Measurements from ENCODE around the gene KRT72. TPM values are rescaled to one million over a fixed set of nuclear protein-coding genes. Genes with fewer than 3 reads are reported as not detected.
A peak's percentile ranks its signal among the peaks of the same experiment; 100 is the strongest.

KRT72 gene
- total RNA-seq, 3 donors from 2014 or later: not detected

- Histone ChIP-seq H3K27ac (peak overlapping the region; percentile 74 to 78), H3K27me3 (no peaks in the 10 kb centered on the region), H3K4me3 (no peak overlapping the region), H3K36me3 (no peaks in the 10 kb centered on the region), H3K9me3 (no peaks in the 10 kb centered on the region), H3K4me1 (no peaks in the 10 kb centered on the region)
- TF ChIP-seq POLR2AphosphoS5 (IDR thresholded peaks at IDR 0.05): no peak
- no peak for DNase-seq (ENCODE audit: low spot score in 2 of 2)
- intact Hi-C loops (cut with DNase I; ENCODE audit: low total_unique reads): loop anchor here (5.0 kb wide), 1 partner anchor 296 kb away; no protein-coding TSS in a partner anchor
Observed at GRCh38 chr12:52581066-52581465, 20.2 kb downstream of the KRT72 start.

- H3K36me3 ChIP-seq: no peaks in the 10 kb centered on the region
- intact Hi-C loops (cut with DNase I; ENCODE audit: low total_unique reads): loop anchor here (5.0 kb wide), 1 partner anchor 297 kb away; no protein-coding TSS in a partner anchor
- H3K9me3 ChIP-seq: no peaks in the 10 kb centered on the region
- no peak for DNase-seq (ENCODE audit: low spot score in 2 of 2)
- TF ChIP-seq POLR2AphosphoS5 (IDR thresholded peaks at IDR 0.05): no peak
- no peak for TF ChIP-seq POLR2A (IDR thresholded peaks at IDR 0.05)
- TF ChIP-seq CTCF (IDR thresholded peaks at IDR 0.05): no peak
- H3K4me1 ChIP-seq: no peaks in the 10 kb centered on the region
- no peaks in the 10 kb centered on the region for H3K27me3 ChIP-seq
- no peak overlapping the region for H3K4me3 ChIP-seq
- peak overlapping the region; percentile 74 to 78 for H3K27ac ChIP-seq
Observed at GRCh38 chr12:52580496-52580895, 20.8 kb downstream of the KRT72 start.

- peak in 1 of 2 donors; percentile 35 for DNase-seq (ENCODE audit: low spot score in 2 of 2)
- H3K27me3 ChIP-seq: no peaks in the 10 kb centered on the region
- intact Hi-C loops (cut with DNase I; ENCODE audit: low total_unique reads): loop anchor here (5.0 kb wide), 1 partner anchor 298 kb away; no protein-coding TSS in a partner anchor
- no peak overlapping the region for H3K4me3 ChIP-seq
- H3K4me1 ChIP-seq: no peaks in the 10 kb centered on the region
- no peaks in the 10 kb centered on the region for H3K9me3 ChIP-seq
- TF ChIP-seq POLR2AphosphoS5 (IDR thresholded peaks at IDR 0.05) (no peak), CTCF (IDR thresholded peaks at IDR 0.05) (no peak), POLR2A (IDR thresholded peaks at IDR 0.05) (no peak)
- peak overlapping the region; percentile 76 to 78 for H3K27ac ChIP-seq
- no peaks in the 10 kb centered on the region for H3K36me3 ChIP-seq
Observed at GRCh38 chr12:52579468-52580465, 21.5 kb downstream of the KRT72 start.

- DNase-seq (ENCODE audit: low spot score in 2 of 2): no peak
- Histone ChIP-seq H3K4me1 (no peaks in the 10 kb centered on the region), H3K4me3 (no peak overlapping the region), H3K27ac (peak overlapping the region; percentile 4 to 32), H3K36me3 (no peaks in the 10 kb centered on the region), H3K27me3 (no peaks in the 10 kb centered on the region), H3K9me3 (no peaks in the 10 kb centered on the region)
- no peak for TF ChIP-seq POLR2A (IDR thresholded peaks at IDR 0.05)
- no peak for TF ChIP-seq POLR2AphosphoS5 (IDR thresholded peaks at IDR 0.05)
- no peak for TF ChIP-seq CTCF (IDR thresholded peaks at IDR 0.05)
- intact Hi-C loops (cut with DNase I; ENCODE audit: low total_unique reads): no loop called here
Observed at GRCh38 chr12:52578469-52578868, 22.8 kb downstream of the KRT72 start.

GRCh38 chr12:52577316-52577715 is 23.9 kb downstream of the KRT72 start:
- Histone ChIP-seq H3K9me3 (no peaks in the 10 kb centered on the region), H3K27ac (no peak overlapping the region), H3K4me3 (no peak overlapping the region), H3K36me3 (no peaks in the 10 kb centered on the region), H3K4me1 (no peaks in the 10 kb centered on the region), H3K27me3 (no peaks in the 10 kb centered on the region)
- TF ChIP-seq CTCF (IDR thresholded peaks at IDR 0.05) (no peak), POLR2A (IDR thresholded peaks at IDR 0.05) (no peak), POLR2AphosphoS5 (IDR thresholded peaks at IDR 0.05) (no peak)
- DNase-seq (ENCODE audit: low spot score in 2 of 2): no peak
- intact Hi-C loops (cut with DNase I; ENCODE audit: low total_unique reads): no loop called here

Data from breast epithelium (tissue), 4 donors.